ENCODE results near the gene IL26. TPM values are rescaled to one million over a fixed set of nuclear protein-coding genes. Genes with fewer than 3 reads are reported as not detected.
A peak's percentile ranks its signal among the peaks of the same experiment; 100 is the strongest.

Gene IL26
- polyA plus RNA-seq, 2 of the 4 experiments (the other 2 are of a cell fraction) = not detected

DNA sequence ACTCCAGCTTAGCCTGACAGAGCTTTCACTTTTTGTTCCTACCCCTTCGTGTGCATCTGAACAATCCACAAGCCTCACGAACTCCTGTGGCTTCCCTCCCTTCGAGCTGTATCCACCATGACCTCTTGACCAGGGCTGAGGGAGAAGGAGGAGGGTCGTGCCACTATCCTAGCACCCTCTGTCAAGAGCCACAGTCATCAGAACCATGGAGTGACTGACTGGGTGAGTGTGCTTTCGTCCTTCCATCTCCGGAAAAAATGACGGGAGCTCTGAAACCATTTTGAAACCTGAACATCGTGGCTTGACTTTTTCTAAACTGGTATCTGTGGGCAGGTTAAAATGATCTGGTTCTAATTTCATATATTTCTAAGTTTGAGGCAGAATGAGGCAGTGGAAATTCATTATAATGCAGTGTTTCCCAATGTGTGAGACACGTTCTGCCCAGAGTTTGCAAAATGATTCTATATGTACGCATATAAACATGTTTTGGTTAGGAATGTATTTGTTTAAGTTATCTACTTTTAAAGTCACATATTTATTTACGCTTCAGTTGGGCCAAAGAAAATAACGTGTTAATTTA is 27.0 kb downstream of the IL26 start:
- CTCF ChIA-PET = no interaction called here

DNA sequence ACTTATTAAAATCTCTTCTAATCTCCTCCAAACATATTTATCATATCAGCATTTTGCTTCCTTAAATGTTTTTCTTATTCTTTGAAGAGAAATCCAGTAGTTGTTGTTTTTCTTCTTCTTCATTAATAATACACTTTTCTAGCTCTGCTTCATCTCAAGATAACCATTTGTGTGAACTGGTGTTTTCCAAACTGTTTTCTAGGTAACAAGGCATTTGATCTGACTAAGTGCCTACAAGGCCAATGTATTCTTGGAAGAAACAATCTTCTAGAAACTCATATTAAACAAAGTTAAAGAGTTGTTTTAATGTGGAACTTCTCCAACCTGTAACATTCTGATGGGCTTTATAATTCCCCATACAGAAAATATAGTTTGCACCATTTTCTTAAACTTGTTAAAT is 35.3 kb downstream of the IL26 start:
- H3K9me3 ChIP-seq = no peaks in the 10 kb centered on the region
- no peak for ATAC-seq
- H3K4me3 ChIP-seq = no peak overlapping the region
- no peak overlapping the region for H3K4me2 ChIP-seq
- DNase-seq (ENCODE audit: low read depth in 1 of 2, low spot score in 1 of 2) = no peak
- ChIA-PET POLR2A (no interaction called here), CTCF (no interaction called here)
- TF ChIP-seq FOSL2 (IDR thresholded peaks at IDR 0.05) (no peak), FOSL2 (CRISPR knock-in tag; IDR thresholded peaks at IDR 0.05) (no peak), ELK1 (IDR thresholded peaks at IDR 0.05; ENCODE audit: low read depth, low read length) (no peak), FOSB (CRISPR knock-in tag; IDR thresholded peaks at IDR 0.05) (no peak), ATOH8 (CRISPR knock-in tag; IDR thresholded peaks at IDR 0.05; ENCODE audit: low read depth) (no peak), ZNF302 (CRISPR knock-in tag; IDR thresholded peaks at IDR 0.05) (no peak), NPAS2 (CRISPR knock-in tag; IDR thresholded peaks at IDR 0.05; ENCODE audit: borderline replicate concordance) (no peak), E2F6 (IDR thresholded peaks at IDR 0.05; ENCODE audit: borderline replicate concordance, low read depth) (no peak), EP300 (IDR thresholded peaks at IDR 0.05) (no peak)
- no peak for FAIRE-seq
- H3K27ac ChIP-seq = no peak overlapping the region
- H3K4me1 ChIP-seq = no peaks in the 10 kb centered on the region

More for the DNA sequence above, 27.0 kb downstream of the IL26 start:
- Histone ChIP-seq H3K27ac (no peak overlapping the region), H3K4me1 (no peaks in the 10 kb centered on the region), H3K4me2 (no peak overlapping the region), H3K9me3 (no peaks in the 10 kb centered on the region), H3K4me3 (no peak overlapping the region)
- TF ChIP-seq ESRRA (IDR thresholded peaks at IDR 0.05; ENCODE audit: borderline replicate concordance, low read length) = no peak
- TF ChIP-seq CBX2 (IDR thresholded peaks at IDR 0.05; ENCODE audit: borderline replicate concordance, low read depth) = no peak
- TF ChIP-seq CBX8 (IDR thresholded peaks at IDR 0.05) = no peak
- no peak for TF ChIP-seq HOXB13 (CRISPR knock-in tag; IDR thresholded peaks at IDR 0.05; ENCODE audit: low read depth)
- TF ChIP-seq ATOH8 (CRISPR knock-in tag; IDR thresholded peaks at IDR 0.05; ENCODE audit: low read depth) = no peak
- no peak for TF ChIP-seq NFE2L2 (conservative IDR thresholded peaks at IDR 0.05; ENCODE audit: low read length)
- TF ChIP-seq NR3C1 (IDR thresholded peaks at IDR 0.05) = no peak
- TF ChIP-seq HOXA7 (CRISPR knock-in tag; IDR thresholded peaks at IDR 0.05) = no peak
- POLR2A ChIA-PET = no interaction called here
- DNase-seq (ENCODE audit: low read depth in 1 of 2, low spot score in 1 of 2) = no peak
- no peak for ATAC-seq
- no peak for FAIRE-seq
- 46% methylated on average over 12 of the region's 12 CpGs for WGBS (ENCODE audit: missing lambda C conversion rate)

GRCh38 chr12:68189821-68190242 is 35.8 kb downstream of the IL26 start:
- TF ChIP-seq FOSL2 (IDR thresholded peaks at IDR 0.05) = no peak
- 0 out of 2 replicates have a peak, but pooled peaks have one; percentile 29 for TF ChIP-seq FOSL2 (CRISPR knock-in tag; IDR thresholded peaks at IDR 0.05)
- TF ChIP-seq ZC3H11A (IDR thresholded peaks at IDR 0.05) = no peak
- DNase-seq (ENCODE audit: low read depth in 1 of 2, low spot score in 1 of 2) = no peak
- POLR2A ChIA-PET = no interaction called here
- CTCF ChIA-PET = no interaction called here
- no peaks in the 10 kb centered on the region for H3K4me1 ChIP-seq
- ATAC-seq = no peak
- no peak overlapping the region for H3K4me3 ChIP-seq
- no peaks in the 10 kb centered on the region for H3K9me3 ChIP-seq
- FAIRE-seq = no peak
- H3K4me2 ChIP-seq = no peak overlapping the region
- WGBS (ENCODE audit: missing lambda C conversion rate) = 28% methylated on average over 4 of the region's 4 CpGs
- H3K27ac ChIP-seq = no peak overlapping the region

- ChIA-PET CTCF (no interaction called here), POLR2A (no interaction called here)
- no peak for DNase-seq (ENCODE audit: low read depth in 1 of 2, low spot score in 1 of 2)
- no peak overlapping the region for H3K4me2 ChIP-seq
- no peaks in the 10 kb centered on the region for H3K4me1 ChIP-seq
- FAIRE-seq = no peak
- ATAC-seq = no peak
- H3K4me3 ChIP-seq = no peak overlapping the region
- WGBS (ENCODE audit: missing lambda C conversion rate) = 0% methylated on average over 3 of the region's 3 CpGs
- H3K27ac ChIP-seq = no peak overlapping the region
- no peaks in the 10 kb centered on the region for H3K9me3 ChIP-seq
- TF ChIP-seq TP53 (CRISPR knock-in tag; IDR thresholded peaks at IDR 0.05) (no peak), GATA3 (IDR thresholded peaks at IDR 0.05; ENCODE audit: borderline replicate concordance) (no peak), MAX (IDR thresholded peaks at IDR 0.05) (no peak), USF2 (IDR thresholded peaks at IDR 0.05) (no peak), RFX5 (IDR thresholded peaks at IDR 0.05) (no peak), MYC (IDR thresholded peaks at IDR 0.05; ENCODE audit: borderline replicate concordance, low read length) (no peak), SREBF2 (IDR thresholded peaks at IDR 0.05) (no peak), MAFK (IDR thresholded peaks at IDR 0.05; ENCODE audit: partially characterized antibody) (no peak), CBX2 (IDR thresholded peaks at IDR 0.05; ENCODE audit: borderline replicate concordance, low read depth) (no peak)
- TF ChIP-seq, protein P1, sequence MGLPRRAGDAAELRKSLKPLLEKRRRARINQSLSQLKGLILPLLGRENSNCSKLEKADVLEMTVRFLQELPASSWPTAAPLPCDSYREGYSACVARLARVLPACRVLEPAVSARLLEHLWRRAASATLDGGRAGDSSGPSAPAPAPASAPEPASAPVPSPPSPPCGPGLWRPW (IDR thresholded peaks at IDR 0.05) = no peak
These were observed 40.0 kb downstream of the IL26 start for GRCh38 chr12:68185598-68185997.

All from A549 (cell line).